CD4-positive, alpha-beta T cell treated with Interleukin-2 at 100 ng/mL for 4 hours (primary cell): ENCODE results near the gene KLF13.

Source experiments
- DNase-seq: peaks from one replicate; pipeline ENCODE4 v3.0.0-alpha.2; 2020; ENCODE audit warnings: low spot score

The KLF13 gene

DNA sequence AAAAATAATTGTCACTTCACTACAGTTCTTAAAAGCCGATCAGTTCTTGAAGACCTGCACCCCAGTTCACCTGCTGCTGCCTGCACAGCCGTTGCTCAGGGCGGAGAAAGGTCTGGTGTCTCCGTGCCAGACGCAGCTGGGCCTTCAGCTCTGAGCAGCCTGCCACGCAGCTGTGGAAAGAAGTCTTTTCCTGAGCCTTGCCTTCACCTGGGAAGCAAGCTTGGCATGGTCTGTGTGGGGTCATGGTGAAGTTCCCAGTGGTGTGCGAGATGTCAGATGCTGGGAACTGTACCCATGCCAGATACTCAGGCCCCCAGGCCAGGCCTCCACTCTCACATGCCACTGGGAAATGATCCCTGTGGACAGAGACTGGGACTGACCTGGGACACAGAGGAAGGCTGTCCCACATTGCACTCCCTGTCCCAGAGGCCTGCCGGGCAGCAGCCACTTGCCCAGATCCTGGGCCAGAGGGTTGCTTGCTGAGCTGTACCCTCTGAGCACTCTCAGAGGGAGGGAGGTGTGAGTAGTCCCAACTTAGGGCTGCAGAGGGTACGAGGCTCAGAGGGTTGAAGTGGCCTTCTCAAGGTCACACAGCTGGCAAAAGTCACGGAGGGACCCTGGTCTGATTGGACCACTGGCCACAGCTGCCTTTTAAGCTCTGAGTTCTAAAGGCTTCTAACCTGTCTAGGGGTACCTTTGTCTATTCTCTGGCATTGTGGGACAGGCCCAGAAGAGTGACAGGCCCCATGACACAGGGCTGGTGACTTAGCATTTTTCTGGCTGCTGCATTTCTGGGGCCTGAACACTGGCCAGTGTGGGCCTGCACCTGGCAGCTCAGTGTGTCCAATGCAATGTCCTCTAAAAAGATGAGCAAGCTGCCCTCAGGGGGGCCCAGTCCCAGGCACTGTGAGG is 55.4 kb downstream of the KLF13 start:
- DNase-seq, result no peak

DNA sequence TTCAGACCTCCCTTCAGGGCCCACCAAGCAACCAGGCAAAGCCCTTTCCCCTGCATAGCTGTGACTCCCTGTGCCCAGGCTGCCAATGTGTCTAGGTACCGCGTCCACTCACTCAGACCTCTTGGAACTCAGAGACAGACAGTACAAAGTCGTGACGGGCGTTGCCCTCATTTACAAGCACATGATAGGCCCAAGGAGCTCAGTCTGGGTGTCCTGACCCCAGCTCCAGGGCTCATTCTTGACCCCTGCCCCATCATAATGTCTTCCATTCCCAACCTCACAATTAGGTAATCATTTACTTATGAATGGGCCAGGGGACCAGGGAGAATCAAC is 56.0 kb downstream of the KLF13 start:
- DNase-seq, result no peak

DNA sequence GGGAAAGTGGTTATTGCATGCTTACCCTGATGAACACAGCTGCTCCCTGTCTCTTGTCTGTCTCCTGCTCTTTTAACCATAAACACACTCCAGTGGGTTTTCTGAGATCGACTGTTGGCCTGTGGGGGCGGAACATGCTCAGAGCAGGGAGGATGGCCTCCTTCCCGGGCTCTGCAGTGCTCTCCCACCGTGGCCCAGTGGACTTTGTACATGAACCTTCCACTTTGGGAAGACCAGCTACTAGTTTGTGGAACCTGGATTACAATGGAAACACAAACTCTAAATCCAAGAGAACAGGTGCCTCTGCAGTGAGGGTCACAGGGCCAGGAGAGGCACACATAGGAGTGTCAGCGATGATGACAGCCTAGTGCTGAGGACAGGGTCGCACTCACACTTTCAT is 56.5 kb downstream of the KLF13 start:
- no peak for DNase-seq

DNA sequence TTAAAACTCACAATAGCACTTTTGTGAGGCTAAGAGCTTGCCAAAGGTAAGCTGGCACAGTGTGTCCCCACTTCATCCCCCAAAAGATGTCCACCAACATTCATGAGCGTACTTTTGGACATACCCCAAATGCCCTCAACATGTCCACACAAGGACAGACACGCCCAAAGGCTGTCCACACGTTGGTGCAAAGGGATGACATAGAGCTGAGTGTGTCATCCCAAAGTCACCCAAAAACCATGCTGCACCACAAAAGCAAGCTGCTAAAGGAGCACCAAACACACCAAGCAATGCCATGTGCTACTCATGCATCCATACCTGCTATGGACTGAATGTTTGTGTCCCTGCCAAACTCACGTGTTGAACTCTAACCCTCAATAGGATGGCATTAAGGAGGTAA is 57.9 kb downstream of the KLF13 start:
- no peak for DNase-seq

DNA sequence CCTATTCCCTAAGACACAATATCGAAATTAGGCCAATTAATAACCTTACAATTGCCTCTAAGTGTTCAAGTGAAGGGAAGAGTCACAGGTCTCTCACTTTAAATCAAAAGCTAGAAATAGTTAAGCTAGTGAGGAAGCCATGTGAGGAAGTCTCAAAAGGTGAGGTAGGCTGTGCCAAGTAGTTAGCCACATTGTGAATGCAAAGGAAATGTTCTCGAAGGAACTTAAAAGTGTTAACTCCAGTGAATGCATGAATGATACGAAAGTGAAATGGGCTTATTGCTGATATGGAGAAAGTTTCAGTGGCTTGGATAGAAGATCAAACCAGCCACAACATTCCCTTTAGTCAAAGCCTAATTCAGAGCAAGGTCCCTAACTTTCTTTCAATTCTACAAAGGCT is 59.1 kb downstream of the KLF13 start:
- DNase-seq, result no peak

DNA sequence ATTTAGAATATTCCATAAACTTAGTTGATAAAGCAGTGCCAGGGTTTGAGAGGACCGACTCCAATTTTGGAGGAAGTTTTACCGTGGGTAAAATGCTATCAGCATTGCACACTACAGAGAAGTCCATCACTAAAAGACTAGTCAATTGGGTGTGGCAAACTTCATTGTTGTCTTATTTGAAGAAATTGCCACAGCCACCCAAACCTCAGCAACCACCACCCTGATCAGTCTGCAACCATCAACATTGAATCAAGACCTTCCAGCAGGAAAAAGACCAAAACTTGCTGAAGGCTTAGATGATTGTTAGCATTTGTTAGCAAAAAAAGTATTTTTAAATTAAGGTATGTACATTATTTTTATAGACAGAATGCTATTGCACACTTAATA is 60.5 kb downstream of the KLF13 start:
- DNase-seq, result peak; percentile 63

DNA sequence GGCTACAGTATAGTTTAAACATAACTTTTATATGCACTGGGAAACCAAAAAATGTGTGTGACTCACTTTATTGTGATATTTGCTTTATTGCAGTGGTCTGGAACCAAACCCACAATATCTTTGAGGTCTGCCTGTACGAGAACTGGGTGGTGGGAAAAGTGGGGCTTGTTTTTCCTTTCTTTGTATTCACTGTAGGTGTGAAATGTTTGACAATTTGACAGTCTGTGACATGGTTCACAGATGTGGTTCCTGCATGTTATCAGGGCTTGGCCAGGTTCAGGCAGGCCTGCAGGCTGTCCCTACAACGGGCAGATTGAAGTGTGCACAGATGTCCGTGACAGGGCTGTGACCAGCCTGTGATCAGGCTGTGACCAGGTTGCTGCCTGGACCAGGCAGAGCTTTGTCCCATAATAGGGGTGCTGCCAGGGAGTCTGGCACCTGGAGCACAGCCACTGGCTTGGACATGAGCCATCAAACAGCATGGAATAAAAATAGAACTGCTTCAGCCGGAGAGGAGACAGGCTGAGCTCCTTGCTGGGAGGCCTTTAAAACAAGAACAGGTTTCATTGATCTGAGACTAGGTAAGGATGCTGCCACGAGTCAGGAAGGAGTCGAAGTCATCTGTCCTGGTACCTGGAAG is 61.0 kb downstream of the KLF13 start:
- peak; percentile 84 for DNase-seq

DNA sequence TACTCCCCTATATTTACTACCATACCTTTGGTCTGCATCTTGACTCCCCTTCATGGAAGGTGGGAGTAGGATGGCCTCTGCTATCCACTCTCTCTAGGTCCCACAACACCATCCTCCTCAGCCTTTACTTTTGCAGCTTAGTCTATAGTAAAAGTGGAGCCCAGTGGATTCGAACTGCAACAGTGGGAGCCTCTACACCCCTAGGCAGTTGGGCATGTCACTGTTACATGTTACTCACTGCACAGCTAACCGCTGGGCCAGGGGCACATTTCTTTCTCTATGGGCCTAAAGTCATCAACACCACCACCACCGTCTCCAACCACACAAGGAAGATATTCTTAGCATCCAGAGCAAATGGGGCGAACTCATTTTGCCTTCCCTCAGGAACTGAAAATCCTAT is 62.9 kb downstream of the KLF13 start:
- DNase-seq, result no peak

DNA sequence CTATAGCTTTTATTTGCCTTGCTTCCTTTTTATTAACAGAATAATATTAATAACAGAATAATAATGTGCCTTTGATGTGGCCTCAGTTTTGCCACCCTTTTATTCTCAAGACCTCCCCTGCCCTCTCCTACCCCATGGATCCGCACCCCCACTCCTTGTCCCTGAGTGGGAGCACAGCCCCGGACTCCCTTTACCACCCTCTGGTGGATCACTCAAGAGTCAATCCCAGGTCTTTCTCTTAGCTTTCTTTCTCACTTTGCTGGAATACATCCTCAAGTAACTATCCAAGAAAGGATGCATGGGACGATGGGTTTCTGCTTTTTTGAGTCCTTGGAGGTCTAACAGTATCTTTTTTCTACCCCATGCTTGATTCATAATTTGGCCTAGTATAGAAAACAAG is 63.4 kb downstream of the KLF13 start:
- no peak for DNase-seq

DNA sequence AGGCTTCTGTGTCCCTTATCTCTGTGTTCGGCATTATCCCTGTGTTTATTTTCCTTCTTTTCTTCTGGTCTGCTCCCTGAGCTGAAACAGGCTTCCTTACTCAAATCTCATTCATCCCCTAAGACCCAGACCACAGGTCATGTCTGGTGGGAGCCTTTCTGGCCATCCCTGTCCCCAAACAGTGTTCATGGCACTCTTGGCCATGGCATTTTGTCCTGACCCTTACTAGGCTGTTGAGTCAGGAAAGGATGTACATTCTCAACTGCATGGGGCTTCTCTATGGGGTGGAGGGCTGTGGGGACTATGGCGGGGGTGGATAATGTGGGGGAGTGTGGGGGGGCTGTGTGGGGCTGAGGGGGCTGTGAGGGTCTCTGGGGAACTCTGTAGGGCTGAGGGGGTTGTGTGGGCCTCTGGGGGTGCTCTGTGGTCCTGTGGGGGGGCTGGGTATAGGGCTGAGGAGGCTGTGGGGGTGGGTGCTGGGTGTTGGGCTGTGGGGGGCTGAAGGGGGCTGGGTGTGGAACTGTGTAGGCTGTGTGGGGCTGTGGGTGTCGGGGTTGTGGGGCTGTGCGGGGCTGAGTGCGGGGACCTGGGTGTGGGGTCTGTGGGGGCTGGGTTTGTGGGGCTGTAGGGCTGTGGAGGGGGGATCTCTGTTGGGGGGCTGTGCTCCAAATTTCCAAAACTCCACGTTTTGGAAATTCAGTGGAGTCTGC is 64.3 kb downstream of the KLF13 start:
- no peak for DNase-seq

DNA sequence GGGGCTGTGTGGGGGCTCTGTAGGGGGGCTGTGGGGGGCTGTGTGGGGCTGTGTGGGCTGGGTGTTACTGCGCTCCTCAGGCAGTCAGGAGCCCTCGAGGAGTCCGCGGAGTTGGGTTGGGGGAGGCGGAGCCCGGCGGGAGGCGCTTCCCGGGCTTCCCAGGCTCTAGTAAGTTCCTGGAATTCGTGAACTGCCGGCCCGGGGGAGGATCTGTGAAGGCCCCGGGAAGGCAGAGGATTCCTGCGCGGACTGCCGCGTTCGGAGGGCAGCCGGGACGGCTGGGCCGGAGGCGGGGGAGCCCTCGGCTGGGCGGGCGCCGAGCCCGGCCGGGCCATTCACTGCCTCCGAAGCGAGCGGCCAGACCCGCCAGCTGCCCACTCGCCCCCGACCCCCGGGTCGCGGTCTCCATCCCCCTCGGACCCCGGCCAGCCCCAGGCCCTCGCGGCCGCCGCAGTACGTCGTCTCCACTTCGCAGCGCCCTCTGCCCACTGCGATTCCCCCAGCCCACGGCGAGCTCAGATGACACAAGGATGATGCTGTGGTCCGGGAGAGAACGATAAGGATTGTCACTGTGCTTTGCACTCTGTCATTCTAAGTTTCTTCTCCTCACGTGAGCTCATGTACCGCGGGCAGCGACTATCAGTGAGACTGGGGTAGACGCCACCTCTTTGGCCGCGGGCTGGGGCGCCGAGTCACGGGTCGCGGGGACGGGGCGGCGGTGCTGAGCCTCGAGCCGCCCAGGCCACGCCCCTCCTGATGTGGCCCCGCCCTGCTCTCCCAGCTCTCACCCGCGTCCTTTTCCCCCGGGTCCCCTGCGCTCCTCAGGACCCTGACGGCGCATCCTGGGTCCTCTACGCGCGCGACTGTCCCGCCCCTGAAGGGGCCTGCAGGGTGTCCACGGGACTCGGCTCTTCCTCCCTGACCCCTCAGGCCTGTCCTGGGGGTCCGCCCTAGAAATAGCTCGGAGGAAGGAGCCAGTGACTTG is 65.3 kb downstream of the KLF13 start:
- DNase-seq, result peak; percentile 85

DNA sequence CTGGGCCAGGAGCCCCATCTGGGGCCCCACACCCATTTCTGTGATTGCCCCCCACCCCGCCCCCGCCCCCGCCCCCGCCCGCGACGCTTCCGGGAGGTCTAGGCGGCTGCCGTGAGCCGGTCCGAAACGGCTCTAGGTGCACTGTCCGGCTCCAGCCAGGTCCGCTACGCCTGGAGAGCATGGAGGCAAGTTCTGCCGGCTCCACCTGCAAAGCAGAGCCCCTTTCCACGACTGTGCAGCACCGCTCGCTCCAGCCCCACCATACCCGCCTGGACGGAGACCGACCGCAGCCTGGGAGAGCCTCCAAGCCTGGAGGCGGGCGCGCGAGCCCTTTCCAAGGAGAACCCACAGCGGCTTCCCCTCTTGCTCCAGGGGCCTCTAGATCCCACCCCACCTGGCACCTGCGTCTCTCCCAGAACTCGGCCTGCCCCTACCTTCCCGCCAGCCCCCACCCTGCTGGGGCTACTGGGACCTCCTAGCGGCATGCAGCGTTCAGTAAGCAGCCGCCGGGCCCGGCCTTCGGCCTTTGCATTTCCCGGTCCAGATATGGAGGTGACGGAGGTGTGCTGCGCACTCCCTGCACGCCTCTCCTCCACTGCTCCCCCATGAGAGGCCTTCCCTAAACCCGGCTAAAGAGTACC is 66.2 kb downstream of the KLF13 start:
- no peak for DNase-seq

DNA sequence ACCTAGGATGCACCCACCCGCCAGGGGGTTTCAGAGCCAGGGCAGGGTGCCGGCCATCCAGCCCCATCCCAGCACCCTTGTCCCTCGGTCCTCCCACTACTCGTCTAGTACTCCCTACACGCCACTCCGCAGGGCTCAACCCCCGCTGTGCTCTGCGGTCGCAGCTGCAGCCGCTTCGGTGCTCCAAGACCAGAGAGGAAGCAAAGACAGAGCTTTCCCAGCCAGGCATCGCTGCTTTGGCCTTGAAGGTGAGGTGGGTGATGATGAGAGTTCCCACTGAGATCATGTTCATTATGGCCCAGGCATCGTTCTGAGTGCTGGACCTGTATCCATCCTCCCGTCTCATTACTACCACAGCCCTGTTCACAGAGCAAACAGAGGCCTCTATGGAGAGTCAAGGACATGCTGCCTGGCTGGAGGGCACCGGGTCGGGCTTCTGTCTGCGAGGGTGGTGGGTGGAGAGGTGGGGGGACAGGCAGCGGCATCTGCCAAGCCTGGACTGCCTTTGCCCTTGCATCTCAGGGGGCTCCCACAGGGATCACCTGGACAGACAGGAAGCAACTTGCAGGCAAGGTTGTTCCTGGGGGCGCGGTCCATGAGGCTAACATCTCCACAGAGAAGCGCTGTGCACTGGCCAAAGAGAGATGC is 66.9 kb downstream of the KLF13 start:
- no peak for DNase-seq

DNA sequence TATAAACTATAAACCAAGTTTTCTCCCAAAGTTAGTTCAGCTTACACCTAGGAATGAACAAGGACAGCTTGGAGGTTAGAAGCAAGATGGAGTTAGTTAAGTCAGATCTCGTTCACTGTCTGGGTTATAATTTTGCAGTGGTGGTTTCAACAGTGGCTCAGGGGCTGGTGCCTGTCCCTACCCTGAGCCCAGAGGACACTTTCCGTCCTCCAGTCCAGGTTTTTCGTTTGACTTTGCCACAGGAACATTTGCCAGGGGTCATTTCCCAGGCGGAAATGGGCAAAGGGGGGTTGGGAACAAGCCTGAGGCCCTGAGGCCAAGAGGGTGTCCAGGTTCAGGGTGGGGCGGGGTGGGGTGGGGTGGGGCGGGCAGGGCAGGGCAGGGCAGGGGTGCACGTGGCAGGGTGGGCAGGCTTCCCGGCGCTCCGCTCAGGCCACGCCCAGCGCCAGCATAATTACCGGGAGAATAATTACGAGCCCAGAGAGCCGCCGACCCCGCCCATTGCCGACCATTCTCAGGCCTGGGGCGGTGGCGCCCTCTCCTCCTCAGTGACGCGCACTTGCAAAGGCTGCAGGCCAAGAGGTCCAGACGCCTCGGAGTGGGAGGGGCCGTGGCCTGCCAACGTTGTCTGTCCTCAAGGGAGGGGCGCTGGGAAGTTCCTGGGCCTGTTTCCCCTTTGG is 70.4 kb downstream of the KLF13 start:
- no peak for DNase-seq

DNA sequence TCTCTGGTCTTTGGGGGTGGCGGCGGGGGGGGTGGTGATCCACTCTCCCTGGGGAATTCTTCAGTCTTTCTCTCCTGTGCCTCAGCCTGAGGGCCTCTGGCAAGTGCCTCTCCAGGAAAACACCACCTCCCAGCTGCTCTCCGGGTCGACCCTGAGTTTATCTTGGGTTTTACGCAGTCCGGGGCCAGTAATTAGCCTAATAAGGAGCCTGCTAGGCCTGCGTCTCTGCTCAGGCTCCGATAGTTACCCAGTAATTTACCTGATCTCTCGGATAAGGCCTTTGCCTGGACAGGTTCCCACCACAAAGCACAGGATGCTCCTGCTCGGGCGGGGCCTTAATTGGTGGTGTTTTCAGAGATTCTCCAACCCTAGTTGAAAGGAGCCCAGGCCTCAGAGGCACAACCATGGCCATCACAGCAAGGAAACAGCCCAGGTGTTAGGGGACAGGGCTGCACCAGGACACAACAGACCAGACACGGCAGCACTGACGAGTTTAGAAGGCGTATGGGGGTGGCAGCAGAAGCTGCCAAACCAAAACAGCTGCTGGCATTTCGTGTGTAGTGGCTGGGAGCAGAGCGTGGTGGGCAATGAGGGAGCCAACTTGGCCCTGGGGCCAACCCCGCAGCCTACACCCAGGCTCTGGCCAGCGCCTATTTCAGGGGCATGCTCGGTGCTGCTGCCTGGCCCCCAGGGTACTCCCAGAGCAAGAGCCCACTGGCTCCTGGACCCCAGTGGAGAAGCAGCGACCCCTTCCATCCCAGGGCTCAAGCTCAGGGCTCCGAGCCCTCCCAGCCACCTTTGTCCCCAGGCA is 71.4 kb downstream of the KLF13 start:
- no peak for DNase-seq

DNA sequence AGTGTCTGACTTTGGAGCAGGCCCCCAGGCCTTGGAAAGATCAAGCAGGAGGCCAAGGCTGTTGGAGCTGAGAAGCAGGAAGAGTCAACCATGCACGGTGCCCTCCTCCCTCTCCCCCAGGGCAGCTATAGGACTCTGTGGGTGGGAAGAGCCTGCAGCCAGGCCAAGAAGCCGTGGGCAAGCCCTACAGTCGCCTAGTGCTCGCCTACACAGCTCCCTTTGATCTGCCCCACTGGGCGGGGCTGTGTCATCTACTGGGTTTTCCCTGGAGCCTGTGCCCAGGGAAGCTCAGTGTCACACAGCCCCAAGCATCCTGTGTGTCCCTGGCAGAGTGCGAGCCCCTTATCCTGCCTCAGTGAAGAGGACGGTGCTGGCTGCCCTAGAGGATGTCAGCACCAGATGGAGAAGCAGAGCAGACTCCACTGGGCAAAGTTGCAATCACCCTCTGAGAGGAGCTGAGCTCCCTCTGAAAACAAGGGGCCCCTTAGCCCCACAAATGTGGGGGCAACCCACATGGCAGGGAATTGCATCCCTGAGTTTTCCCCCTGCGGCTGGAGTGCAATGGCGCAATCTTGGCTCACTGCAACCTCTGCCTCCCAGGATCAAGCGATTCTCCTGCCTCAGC is 72.2 kb downstream of the KLF13 start:
- DNase-seq, result no peak

DNA sequence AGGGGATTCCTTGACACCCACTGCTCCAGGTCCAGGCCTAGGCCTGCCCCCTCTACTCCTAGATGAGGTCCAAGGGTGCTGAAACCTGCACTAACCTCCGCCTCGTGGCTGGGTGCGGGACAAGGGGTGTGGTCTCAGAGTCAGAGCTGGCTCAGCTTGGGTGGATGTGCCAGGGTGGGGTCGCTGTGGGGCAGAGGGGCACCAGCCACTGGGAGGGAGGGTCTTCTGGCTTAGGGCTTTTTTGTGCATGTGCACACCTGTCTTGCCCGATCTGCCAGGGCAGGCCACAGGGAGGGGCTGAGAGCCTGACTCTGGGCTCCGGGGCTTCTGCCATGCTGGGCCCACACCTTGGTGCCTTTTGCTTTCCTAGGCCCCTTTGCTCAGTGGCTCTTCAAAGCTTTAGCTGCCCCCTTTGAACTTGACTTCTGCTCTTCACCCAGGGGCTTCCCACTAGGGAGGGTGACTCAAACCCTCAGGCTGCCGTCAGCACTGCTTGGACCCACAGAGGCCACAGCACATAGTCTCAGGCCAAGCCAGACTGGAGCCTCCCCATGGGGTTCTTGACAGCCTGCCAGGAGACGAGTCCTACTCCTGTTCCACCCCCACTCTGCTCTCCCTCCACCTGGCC is 73.0 kb downstream of the KLF13 start:
- DNase-seq, result peak; percentile 16

DNA sequence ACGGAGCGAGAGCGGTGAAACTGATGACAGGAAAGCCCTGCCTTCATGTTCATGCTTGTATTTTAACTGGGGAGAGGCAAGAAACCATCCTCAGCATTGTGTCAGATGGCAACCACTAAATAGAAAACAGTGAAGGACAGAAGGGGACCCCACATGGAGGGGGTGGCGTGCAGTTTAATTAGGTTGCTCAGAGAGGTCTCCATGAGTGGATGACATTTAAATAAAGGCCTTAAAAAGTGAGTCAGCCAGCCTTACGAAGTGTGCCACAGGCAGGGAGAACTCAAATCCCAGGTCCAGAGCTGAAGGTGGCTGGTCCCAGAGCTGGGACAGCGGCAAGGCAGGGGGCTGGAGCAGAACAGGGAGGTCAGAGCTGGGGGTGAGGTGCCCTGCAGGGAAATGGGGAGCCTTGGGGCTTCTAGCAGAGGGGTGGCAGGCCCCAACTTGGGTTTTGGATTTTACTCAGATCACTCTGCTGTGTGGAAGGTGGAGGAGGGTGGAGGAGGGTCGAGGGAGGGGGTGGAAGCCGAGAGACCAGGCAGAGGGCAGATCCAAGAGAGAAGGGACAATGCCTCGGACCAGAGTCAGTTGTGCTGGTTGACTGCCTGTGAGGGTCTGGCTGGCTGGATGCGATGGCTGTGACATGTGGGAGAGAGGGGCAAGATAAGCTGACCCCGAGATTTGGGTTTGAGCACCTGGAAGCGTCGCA is 73.7 kb downstream of the KLF13 start:
- DNase-seq, result no peak
